K562 (cell line): ENCODE data around the gene PACC1. TPM values are rescaled to one million over a fixed set of nuclear protein-coding genes. Genes with fewer than 3 reads are reported as not detected.
A peak's percentile ranks its signal among the peaks of the same experiment; 100 is the strongest.

Experiments
- BCLAF1 ChIP-seq, 2 experiments: fragments of 450-650 bp in 1 of 2; IDR thresholded peaks; 2 replicates each; pipeline ENCODE4 v1.6.1; 2011 to 2017; ENCODE audit warnings: low read depth in 2 of 2, antibody characterized with exemption in 1 of 2, borderline replicate concordance in 1 of 2, low read length in 1 of 2, mild to moderate bottlenecking in 1 of 2, mixed read lengths in 1 of 2; ENCODE audit not compliant: control insufficient read depth in 1 of 2
- CBX5 ChIP-seq: IDR thresholded peaks from 2 replicates; pipeline ENCODE4 v1.6.1; 2014; ENCODE audit warnings: low read depth, borderline replicate concordance
- CHD4 ChIP-seq: fragments of 200-600 bp; sonication (generic); IDR thresholded peaks from 3 replicates; pipeline ENCODE4 v1.6.1; 2012; ENCODE audit warnings: low read depth, mild to moderate bottlenecking, mixed read lengths, low read length, inconsistent platforms; ENCODE audit not compliant: insufficient read depth, insufficient replicate concordance, poor library complexity, severe bottlenecking
- E2F6 ChIP-seq, 2 experiments: IDR thresholded peaks; 2 replicates each; pipeline ENCODE4 v1.6.1; 2011; ENCODE audit warnings: borderline replicate concordance in 1 of 2, control low read depth in 1 of 2, low read depth in 1 of 2, low read length in 1 of 2, mild to moderate bottlenecking in 1 of 2, mixed read lengths in 1 of 2, moderate library complexity in 1 of 2; ENCODE audit not compliant: insufficient read depth in 1 of 2, insufficient read length in 1 of 2, poor library complexity in 1 of 2, severe bottlenecking in 1 of 2; ENCODE audit errors: extremely low read depth in 1 of 2
- NCOA2 ChIP-seq, 2 experiments: fragments of 450-650 bp; IDR thresholded peaks; 2 replicates each; pipeline ENCODE4 v1.6.1; 2018; ENCODE audit warnings: mild to moderate bottlenecking in 2 of 2, moderate library complexity in 1 of 2; ENCODE audit not compliant: partially characterized antibody in 2 of 2
- SFPQ ChIP-seq: fragments of 200-400 bp; formaldehyde crosslinking; IDR thresholded peaks from 2 replicates; pipeline ENCODE4 v1.6.1; 2017; ENCODE audit warnings: mild to moderate bottlenecking, low read depth, low read length, moderate library complexity
- STAT5A ChIP-seq: IDR thresholded peaks from 2 replicates; pipeline ENCODE4 v1.6.1; 2012; ENCODE audit warnings: low read length, inconsistent platforms, borderline replicate concordance
- XRCC3 ChIP-seq: fragments of 450-650 bp; IDR thresholded peaks from 2 replicates; pipeline ENCODE4 v1.6.1; 2017; ENCODE audit warnings: mild to moderate bottlenecking, moderate library complexity
- ZBTB17 ChIP-seq: fragments of 450-650 bp; formaldehyde crosslinking; IDR thresholded peaks from 2 replicates; pipeline ENCODE4 v1.4.0; 2020; ENCODE audit warnings: mild to moderate bottlenecking
- ZNF184 ChIP-seq: sonication (generic); formaldehyde crosslinking; IDR thresholded peaks from 2 replicates; pipeline ENCODE4 v1.5.0; 2020; ENCODE audit warnings: missing genetic modification reagents
- ZNF408 ChIP-seq: fragments of 250-450 bp; sonication (Bioruptor Pico); IDR thresholded peaks from 2 replicates; pipeline ENCODE4 v1.4.0; 2020; ENCODE audit warnings: low read depth, mild to moderate bottlenecking, moderate library complexity
- ZNF583 ChIP-seq: fragments of 250-450 bp; sonication (Bioruptor Pico); IDR thresholded peaks from 2 replicates; pipeline ENCODE4 v1.4.0; 2020
- ZNF707 ChIP-seq: fragments of 250-450 bp; sonication (Bioruptor Pico); conservative IDR thresholded peaks from 2 replicates; pipeline ENCODE4 v1.8.0; 2022; ENCODE audit warnings: inconsistent platforms, mild to moderate bottlenecking, moderate library complexity
- polyA plus RNA-seq, 8 experiments: library from polyadenylated mRNA; depleted of rRNA in 4 of 8; stranded (reverse) in 5 of 8; unstranded in 3 of 8; fragments of >200 nt; fragmentation: Nextera tagmentation in 2 of 8; fragmentation: Illumina TruSeq in 1 of 8; extraction: Ambion mirVana in 2 of 8; extraction: Trizol in 1 of 8; gene quantifications; 2 replicates each; pipeline versions ENCODE4 v1.2.1 to v1.2.3, GENCODE V29; 2011 to 2014; ENCODE audit warnings: inconsistent platforms in 1 of 8, missing spikeins in 1 of 8
- total RNA-seq, 7 experiments: library from RNA; depleted of rRNA in 6 of 7; stranded (reverse); fragments of >200 nt in 6 of 7; fragmentation: Illumina TruSeq in 2 of 7; extraction: Trizol in 2 of 7; gene quantifications; 2 replicates each; pipeline versions ENCODE4 v1.2.1 to v1.2.3, GENCODE V29; 2011 to 2021; ENCODE audit warnings: low replicate concordance in 1 of 7
- TF ChIP-seq, protein P1 (sequence below): fragments of 250-450 bp; sonication (Bioruptor Pico); IDR thresholded peaks from 2 replicates; pipeline ENCODE4 v1.4.0; 2020; ENCODE audit warnings: mild to moderate bottlenecking, moderate library complexity, borderline replicate concordance
- TF ChIP-seq, protein P2 (sequence below): fragments of 450-650 bp; formaldehyde crosslinking; IDR thresholded peaks from 2 replicates; pipeline ENCODE4 v1.4.0; 2020; ENCODE audit warnings: mild to moderate bottlenecking, moderate library complexity

The PACC1 gene
- total and polyA plus RNA-seq, 9 of the 15 experiments (the other 6 are each of a cell fraction or from before 2014, with no cell fraction given), result 7.1 to 19.3 (median 14.9) TPM

- TF ChIP-seq BCLAF1 (IDR thresholded peaks at IDR 0.05; ENCODE audit: borderline replicate concordance in 1 of 2, control insufficient read depth in 1 of 2, low read depth in 2 of 2, low read length in 1 of 2) (no peak), NCOA2 (IDR thresholded peaks at IDR 0.05; ENCODE audit: partially characterized antibody in 2 of 2) (no peak), CHD4 (no peak), SFPQ (no peak), STAT5A (peak; percentile 25; the same call in 1 of the 2 replicates), E2F6 (IDR thresholded peaks at IDR 0.05; ENCODE audit: borderline replicate concordance in 1 of 2, extremely low read depth in 1 of 2, insufficient read depth in 1 of 2, insufficient read length in 1 of 2, low read depth in 1 of 2, low read length in 1 of 2, poor library complexity in 1 of 2, severe bottlenecking in 1 of 2) (no peak), ZBTB17 (CRISPR knock-in tag) (peak; percentile 93), CBX5 (no peak), ZNF583 (CRISPR knock-in tag) (peak; percentile 97), ZNF707 (CRISPR knock-in tag) (peak; percentile 79), XRCC3 (no peak), ZNF408 (no peak), ZNF184 (CRISPR knock-in tag) (no peak)
- TF ChIP-seq, protein P1, sequence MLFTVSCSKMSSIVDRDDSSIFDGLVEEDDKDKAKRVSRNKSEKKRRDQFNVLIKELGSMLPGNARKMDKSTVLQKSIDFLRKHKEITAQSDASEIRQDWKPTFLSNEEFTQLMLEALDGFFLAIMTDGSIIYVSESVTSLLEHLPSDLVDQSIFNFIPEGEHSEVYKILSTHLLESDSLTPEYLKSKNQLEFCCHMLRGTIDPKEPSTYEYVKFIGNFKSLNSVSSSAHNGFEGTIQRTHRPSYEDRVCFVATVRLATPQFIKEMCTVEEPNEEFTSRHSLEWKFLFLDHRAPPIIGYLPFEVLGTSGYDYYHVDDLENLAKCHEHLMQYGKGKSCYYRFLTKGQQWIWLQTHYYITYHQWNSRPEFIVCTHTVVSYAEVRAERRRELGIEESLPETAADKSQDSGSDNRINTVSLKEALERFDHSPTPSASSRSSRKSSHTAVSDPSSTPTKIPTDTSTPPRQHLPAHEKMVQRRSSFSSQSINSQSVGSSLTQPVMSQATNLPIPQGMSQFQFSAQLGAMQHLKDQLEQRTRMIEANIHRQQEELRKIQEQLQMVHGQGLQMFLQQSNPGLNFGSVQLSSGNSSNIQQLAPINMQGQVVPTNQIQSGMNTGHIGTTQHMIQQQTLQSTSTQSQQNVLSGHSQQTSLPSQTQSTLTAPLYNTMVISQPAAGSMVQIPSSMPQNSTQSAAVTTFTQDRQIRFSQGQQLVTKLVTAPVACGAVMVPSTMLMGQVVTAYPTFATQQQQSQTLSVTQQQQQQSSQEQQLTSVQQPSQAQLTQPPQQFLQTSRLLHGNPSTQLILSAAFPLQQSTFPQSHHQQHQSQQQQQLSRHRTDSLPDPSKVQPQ (CRISPR knock-in tag), result 0 out of 2 replicates have a peak, but pooled peaks have one; percentile 27
- TF ChIP-seq, protein P2, sequence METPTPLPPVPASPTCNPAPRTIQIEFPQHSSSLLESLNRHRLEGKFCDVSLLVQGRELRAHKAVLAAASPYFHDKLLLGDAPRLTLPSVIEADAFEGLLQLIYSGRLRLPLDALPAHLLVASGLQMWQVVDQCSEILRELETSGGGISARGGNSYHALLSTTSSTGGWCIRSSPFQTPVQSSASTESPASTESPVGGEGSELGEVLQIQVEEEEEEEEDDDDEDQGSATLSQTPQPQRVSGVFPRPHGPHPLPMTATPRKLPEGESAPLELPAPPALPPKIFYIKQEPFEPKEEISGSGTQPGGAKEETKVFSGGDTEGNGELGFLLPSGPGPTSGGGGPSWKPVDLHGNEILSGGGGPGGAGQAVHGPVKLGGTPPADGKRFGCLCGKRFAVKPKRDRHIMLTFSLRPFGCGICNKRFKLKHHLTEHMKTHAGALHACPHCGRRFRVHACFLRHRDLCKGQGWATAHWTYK (CRISPR knock-in tag), result peak; percentile 98
These were observed 16.3 kb upstream of the PACC1 start (continued) for GRCh38 chr1:212430955-212431394.
